GM12872 (cell line): ENCODE results near the gene PHF20.

Source experiments
- CTCF ChIP-seq: IDR thresholded peaks from 3 replicates; pipeline ENCODE4 v1.5.1; 2011; ENCODE audit warnings: low read depth, mild to moderate bottlenecking, low read length, moderate library complexity; ENCODE audit not compliant: insufficient read depth

Gene PHF20

GRCh38 chr20:35792740-35793139 lies 20.9 kb downstream of the PHF20 start:
- no peak for TF ChIP-seq CTCF

- TF ChIP-seq CTCF = no peak
Measured at GRCh38 chr20:35796571-35796970, 24.8 kb downstream of the PHF20 start.

GRCh38 chr20:35801865-35802264 lies 30.1 kb downstream of the PHF20 start:
- no peak for TF ChIP-seq CTCF

GRCh38 chr20:35806075-35806474 lies 34.3 kb downstream of the PHF20 start:
- no peak for TF ChIP-seq CTCF

GRCh38 chr20:35807877-35808276 lies 36.1 kb downstream of the PHF20 start:
- TF ChIP-seq CTCF = no peak

GRCh38 chr20:35820715-35821114 lies 48.9 kb downstream of the PHF20 start:
- no peak for TF ChIP-seq CTCF

GRCh38 chr20:35821807-35822242 lies 50.0 kb downstream of the PHF20 start:
- TF ChIP-seq CTCF = no peak

- TF ChIP-seq CTCF = no peak
Measured at GRCh38 chr20:35823147-35823546, 51.3 kb downstream of the PHF20 start.
